HepG2 (cell line): ENCODE measurements around the gene COL9A3. TPM values are rescaled to one million over a fixed set of nuclear protein-coding genes. Genes with fewer than 3 reads are reported as not detected.

ENCODE experiments used
- ELF3 ChIP-seq: IDR thresholded peaks from 2 replicates; pipeline ENCODE4 v1.6.1; 2016; ENCODE audit warnings: missing genetic modification reagents, missing compliant biosample characterization
- ETV5 ChIP-seq: IDR thresholded peaks from 2 replicates; pipeline ENCODE4 v1.6.1; 2018; ENCODE audit warnings: missing biosample characterization, missing genetic modification reagents, inconsistent platforms, borderline replicate concordance
- MED1 ChIP-seq: sonication (generic); formaldehyde crosslinking; IDR thresholded peaks from 2 replicates; pipeline ENCODE4 v1.4.0; 2020; ENCODE audit warnings: missing genetic modification reagents
- MIER3 ChIP-seq: IDR thresholded peaks from 2 replicates; pipeline ENCODE4 v1.6.1; 2016; ENCODE audit warnings: missing compliant biosample characterization, borderline replicate concordance
- NFYC ChIP-seq: IDR thresholded peaks from 2 replicates; pipeline ENCODE4 v1.6.1; 2016; ENCODE audit warnings: missing genetic modification reagents, missing compliant biosample characterization
- NR2C2 ChIP-seq: sonication (generic); formaldehyde crosslinking; IDR thresholded peaks from 2 replicates; pipeline ENCODE4 v1.4.0; 2020; ENCODE audit warnings: missing genetic modification reagents, mild to moderate bottlenecking, moderate library complexity, borderline replicate concordance
- NR2F6 ChIP-seq, 2 experiments: IDR thresholded peaks; 2 replicates each; pipeline ENCODE4 v1.6.1; 2016; ENCODE audit warnings: antibody characterized with exemption in 1 of 2, mild to moderate bottlenecking in 1 of 2
- ZNF567 ChIP-seq: sonication (generic); formaldehyde crosslinking; IDR thresholded peaks from 2 replicates; pipeline ENCODE4 v1.8.1; 2023; ENCODE audit warnings: mild to moderate bottlenecking, missing genetic modification reagents, borderline replicate concordance
- ZNF572 ChIP-seq: sonication (generic); formaldehyde crosslinking; IDR thresholded peaks from 2 replicates; pipeline ENCODE4 v1.5.1; 2020; ENCODE audit warnings: mild to moderate bottlenecking, missing genetic modification reagents
- ZNF644 ChIP-seq: IDR thresholded peaks from 2 replicates; pipeline ENCODE4 v1.6.1; 2016; ENCODE audit warnings: low read depth
- ZNF678 ChIP-seq: sonication (generic); formaldehyde crosslinking; IDR thresholded peaks from 2 replicates; pipeline ENCODE4 v1.4.0; 2020; ENCODE audit warnings: mild to moderate bottlenecking, missing genetic modification reagents
- polyA plus RNA-seq, 8 experiments: library from polyadenylated mRNA; depleted of rRNA in 3 of 8; stranded (reverse) in 7 of 8; unstranded in 1 of 8; fragments of >200 nt; fragmentation: Illumina TruSeq in 4 of 8; extraction: Trizol in 4 of 8; gene quantifications; 2 replicates each; pipeline versions ENCODE4 v1.2.1 to v1.2.3, GENCODE V29; 2011 to 2016; ENCODE audit warnings: low read depth in 4 of 8, missing spikeins in 1 of 8, mixed read lengths in 1 of 8; ENCODE audit not compliant: insufficient read depth in 1 of 8
- total RNA-seq, 5 experiments: library from RNA; depleted of rRNA; stranded (reverse); fragments of >200 nt; fragmentation: Illumina TruSeq; extraction: Trizol; gene quantifications; 2 replicates each; pipeline ENCODE4 v1.2.3, GENCODE V29; 2016; ENCODE audit warnings: low read depth in 1 of 5
- TF ChIP-seq, protein P1 (sequence below): sonication (generic); formaldehyde crosslinking; IDR thresholded peaks from 2 replicates; pipeline ENCODE4 v1.4.0; 2020; ENCODE audit warnings: missing genetic modification reagents
- TF ChIP-seq, protein P2 (sequence below): sonication (generic); formaldehyde crosslinking; IDR thresholded peaks from 2 replicates; pipeline ENCODE4 v1.5.0; 2020; ENCODE audit warnings: mild to moderate bottlenecking, missing genetic modification reagents, moderate library complexity
- TF ChIP-seq, protein P3 (sequence below): sonication (generic); formaldehyde crosslinking; IDR thresholded peaks from 2 replicates; pipeline ENCODE4 v1.4.0; 2020; ENCODE audit warnings: missing genetic modification reagents, low read depth, mild to moderate bottlenecking, borderline replicate concordance
- TF ChIP-seq, protein P4 (sequence below), 2 experiments: sonication (generic) in 1 of 2; formaldehyde crosslinking in 1 of 2; IDR thresholded peaks; 2 replicates each; pipeline versions ENCODE4 v1.4.0 to v1.6.1; 2018 to 2020; ENCODE audit warnings: missing genetic modification reagents in 2 of 2, borderline replicate concordance in 1 of 2, low read depth in 1 of 2, mild to moderate bottlenecking in 1 of 2, missing biosample characterization in 1 of 2
- TF ChIP-seq, protein P5 (sequence below): sonication (generic); formaldehyde crosslinking; IDR thresholded peaks from 2 replicates; pipeline ENCODE4 v1.5.1; 2020; ENCODE audit warnings: mild to moderate bottlenecking, missing genetic modification reagents, moderate library complexity
- TF ChIP-seq, protein P6 (sequence below): fragments of 450-650 bp; IDR thresholded peaks from 2 replicates; pipeline ENCODE4 v1.6.1; 2017

The COL9A3 gene
- total and polyA plus RNA-seq, 2 of the 13 experiments (the other 11 are each of a cell fraction or from before 2014, with no cell fraction given), result 155 to 204 TPM

DNA sequence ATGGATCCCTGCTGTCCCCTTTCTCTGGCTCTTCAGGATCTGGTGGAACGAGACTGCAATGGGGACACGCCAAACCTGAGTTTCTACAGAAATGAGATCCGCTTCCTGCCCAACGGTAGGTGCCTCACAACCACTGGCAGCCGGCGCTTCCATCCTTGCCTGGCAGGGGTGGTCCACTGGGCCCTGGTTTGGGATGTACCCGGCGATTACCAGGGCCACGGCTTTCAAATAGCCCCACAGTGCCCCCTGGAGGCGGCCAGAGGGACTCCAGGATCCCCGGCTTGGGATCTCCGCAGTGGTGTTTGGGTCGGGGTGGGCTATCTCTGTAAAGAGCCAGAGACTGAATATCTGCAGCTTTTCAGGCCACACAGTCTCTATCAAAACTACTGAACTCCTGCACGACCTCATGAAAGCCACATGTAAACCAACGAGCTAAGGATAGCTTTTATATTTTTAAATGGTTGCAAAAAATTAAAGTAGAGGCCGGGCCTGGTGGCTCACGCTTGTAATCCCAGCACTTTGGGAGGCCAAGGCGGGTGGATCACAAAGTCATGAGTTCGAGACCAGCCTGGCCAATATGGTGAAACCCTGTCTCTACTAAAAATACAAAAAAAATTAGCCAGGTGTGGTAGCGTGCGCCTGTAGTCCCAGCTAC, 8.5 kb upstream of the COL9A3 start (continued):
- TF ChIP-seq, protein P1, sequence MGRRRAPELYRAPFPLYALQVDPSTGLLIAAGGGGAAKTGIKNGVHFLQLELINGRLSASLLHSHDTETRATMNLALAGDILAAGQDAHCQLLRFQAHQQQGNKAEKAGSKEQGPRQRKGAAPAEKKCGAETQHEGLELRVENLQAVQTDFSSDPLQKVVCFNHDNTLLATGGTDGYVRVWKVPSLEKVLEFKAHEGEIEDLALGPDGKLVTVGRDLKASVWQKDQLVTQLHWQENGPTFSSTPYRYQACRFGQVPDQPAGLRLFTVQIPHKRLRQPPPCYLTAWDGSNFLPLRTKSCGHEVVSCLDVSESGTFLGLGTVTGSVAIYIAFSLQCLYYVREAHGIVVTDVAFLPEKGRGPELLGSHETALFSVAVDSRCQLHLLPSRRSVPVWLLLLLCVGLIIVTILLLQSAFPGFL (CRISPR knock-in tag), result no peak
- TF ChIP-seq, protein P2, sequence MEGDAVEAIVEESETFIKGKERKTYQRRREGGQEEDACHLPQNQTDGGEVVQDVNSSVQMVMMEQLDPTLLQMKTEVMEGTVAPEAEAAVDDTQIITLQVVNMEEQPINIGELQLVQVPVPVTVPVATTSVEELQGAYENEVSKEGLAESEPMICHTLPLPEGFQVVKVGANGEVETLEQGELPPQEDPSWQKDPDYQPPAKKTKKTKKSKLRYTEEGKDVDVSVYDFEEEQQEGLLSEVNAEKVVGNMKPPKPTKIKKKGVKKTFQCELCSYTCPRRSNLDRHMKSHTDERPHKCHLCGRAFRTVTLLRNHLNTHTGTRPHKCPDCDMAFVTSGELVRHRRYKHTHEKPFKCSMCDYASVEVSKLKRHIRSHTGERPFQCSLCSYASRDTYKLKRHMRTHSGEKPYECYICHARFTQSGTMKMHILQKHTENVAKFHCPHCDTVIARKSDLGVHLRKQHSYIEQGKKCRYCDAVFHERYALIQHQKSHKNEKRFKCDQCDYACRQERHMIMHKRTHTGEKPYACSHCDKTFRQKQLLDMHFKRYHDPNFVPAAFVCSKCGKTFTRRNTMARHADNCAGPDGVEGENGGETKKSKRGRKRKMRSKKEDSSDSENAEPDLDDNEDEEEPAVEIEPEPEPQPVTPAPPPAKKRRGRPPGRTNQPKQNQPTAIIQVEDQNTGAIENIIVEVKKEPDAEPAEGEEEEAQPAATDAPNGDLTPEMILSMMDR (CRISPR knock-in tag), result peak; percentile 95
- TF ChIP-seq NFYC (CRISPR knock-in tag) (no peak), ZNF572 (CRISPR knock-in tag) (0 out of 2 replicates have a peak, but pooled peaks have one; percentile 68), NR2C2 (0 out of 2 replicates have a peak, but pooled peaks have one; percentile 29), ZNF644 (CRISPR knock-in tag) (no peak), ZNF567 (CRISPR knock-in tag) (no peak), MIER3 (CRISPR knock-in tag) (0 out of 2 replicates have a peak, but pooled peaks have one; percentile 34), ETV5 (no peak), MED1 (CRISPR knock-in tag) (peak; percentile 43; the same call in 1 of the 2 replicates), NR2F6 (IDR thresholded peaks at IDR 0.05) (no peak), NR2F6 (CRISPR knock-in tag; IDR thresholded peaks at IDR 0.05) (no peak), ZNF678 (CRISPR knock-in tag) (no peak), ELF3 (CRISPR knock-in tag) (no peak; the same call in 1 of the 2 replicates)
- TF ChIP-seq, protein P3, sequence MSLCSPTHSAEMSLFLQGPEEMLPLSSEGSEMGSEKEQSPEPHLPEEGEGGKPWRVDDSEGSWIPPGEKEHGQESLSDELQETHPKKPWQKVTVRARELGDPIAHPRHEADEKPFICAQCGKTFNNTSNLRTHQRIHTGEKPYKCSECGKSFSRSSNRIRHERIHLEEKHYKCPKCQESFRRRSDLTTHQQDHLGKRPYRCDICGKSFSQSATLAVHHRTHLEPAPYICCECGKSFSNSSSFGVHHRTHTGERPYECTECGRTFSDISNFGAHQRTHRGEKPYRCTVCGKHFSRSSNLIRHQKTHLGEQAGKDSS, result peak; percentile 51; the same call in 1 of the 2 replicates
- TF ChIP-seq, protein P4, sequence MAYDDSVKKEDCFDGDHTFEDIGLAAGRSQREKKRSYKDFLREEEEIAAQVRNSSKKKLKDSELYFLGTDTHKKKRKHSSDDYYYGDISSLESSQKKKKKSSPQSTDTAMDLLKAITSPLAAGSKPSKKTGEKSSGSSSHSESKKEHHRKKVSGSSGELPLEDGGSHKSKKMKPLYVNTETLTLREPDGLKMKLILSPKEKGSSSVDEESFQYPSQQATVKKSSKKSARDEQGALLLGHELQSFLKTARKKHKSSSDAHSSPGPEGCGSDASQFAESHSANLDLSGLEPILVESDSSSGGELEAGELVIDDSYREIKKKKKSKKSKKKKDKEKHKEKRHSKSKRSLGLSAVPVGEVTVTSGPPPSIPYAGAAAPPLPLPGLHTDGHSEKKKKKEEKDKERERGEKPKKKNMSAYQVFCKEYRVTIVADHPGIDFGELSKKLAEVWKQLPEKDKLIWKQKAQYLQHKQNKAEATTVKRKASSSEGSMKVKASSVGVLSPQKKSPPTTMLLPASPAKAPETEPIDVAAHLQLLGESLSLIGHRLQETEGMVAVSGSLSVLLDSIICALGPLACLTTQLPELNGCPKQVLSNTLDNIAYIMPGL (CRISPR knock-in tag; IDR thresholded peaks at IDR 0.05; ENCODE audit: borderline replicate concordance in 1 of 2, low read depth in 1 of 2), result peak; percentile 59 to 66; a peak in 2 of 4 replicates
- TF ChIP-seq, protein P5, sequence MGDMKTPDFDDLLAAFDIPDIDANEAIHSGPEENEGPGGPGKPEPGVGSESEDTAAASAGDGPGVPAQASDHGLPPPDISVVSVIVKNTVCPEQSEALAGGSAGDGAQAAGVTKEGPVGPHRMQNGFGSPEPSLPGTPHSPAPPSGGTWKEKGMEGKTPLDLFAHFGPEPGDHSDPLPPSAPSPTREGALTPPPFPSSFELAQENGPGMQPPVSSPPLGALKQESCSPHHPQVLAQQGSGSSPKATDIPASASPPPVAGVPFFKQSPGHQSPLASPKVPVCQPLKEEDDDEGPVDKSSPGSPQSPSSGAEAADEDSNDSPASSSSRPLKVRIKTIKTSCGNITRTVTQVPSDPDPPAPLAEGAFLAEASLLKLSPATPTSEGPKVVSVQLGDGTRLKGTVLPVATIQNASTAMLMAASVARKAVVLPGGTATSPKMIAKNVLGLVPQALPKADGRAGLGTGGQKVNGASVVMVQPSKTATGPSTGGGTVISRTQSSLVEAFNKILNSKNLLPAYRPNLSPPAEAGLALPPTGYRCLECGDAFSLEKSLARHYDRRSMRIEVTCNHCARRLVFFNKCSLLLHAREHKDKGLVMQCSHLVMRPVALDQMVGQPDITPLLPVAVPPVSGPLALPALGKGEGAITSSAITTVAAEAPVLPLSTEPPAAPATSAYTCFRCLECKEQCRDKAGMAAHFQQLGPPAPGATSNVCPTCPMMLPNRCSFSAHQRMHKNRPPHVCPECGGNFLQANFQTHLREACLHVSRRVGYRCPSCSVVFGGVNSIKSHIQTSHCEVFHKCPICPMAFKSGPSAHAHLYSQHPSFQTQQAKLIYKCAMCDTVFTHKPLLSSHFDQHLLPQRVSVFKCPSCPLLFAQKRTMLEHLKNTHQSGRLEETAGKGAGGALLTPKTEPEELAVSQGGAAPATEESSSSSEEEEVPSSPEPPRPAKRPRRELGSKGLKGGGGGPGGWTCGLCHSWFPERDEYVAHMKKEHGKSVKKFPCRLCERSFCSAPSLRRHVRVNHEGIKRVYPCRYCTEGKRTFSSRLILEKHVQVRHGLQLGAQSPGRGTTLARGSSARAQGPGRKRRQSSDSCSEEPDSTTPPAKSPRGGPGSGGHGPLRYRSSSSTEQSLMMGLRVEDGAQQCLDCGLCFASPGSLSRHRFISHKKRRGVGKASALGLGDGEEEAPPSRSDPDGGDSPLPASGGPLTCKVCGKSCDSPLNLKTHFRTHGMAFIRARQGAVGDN (CRISPR knock-in tag), result peak; percentile 63
- TF ChIP-seq, protein P6, sequence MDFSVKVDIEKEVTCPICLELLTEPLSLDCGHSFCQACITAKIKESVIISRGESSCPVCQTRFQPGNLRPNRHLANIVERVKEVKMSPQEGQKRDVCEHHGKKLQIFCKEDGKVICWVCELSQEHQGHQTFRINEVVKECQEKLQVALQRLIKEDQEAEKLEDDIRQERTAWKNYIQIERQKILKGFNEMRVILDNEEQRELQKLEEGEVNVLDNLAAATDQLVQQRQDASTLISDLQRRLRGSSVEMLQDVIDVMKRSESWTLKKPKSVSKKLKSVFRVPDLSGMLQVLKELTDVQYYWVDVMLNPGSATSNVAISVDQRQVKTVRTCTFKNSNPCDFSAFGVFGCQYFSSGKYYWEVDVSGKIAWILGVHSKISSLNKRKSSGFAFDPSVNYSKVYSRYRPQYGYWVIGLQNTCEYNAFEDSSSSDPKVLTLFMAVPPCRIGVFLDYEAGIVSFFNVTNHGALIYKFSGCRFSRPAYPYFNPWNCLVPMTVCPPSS, result no peak
